ENCODE measurements around the gene DOK4.

- TF ChIP-seq YY1 (IDR thresholded peaks at IDR 0.05; ENCODE audit: insufficient read depth, insufficient read length), result no peak
- TF ChIP-seq ZNF274 (IDR thresholded peaks at IDR 0.05; ENCODE audit: low read depth, low read length), result no peak
Observed at GRCh38 chr16:57533431-57534336, 47.4 kb upstream of the DOK4 start.

Data from NT2/D1 (cell line).